Measurements from ENCODE around the gene TMEM165.

- TF ChIP-seq ATF2 (CRISPR knock-in tag; IDR thresholded peaks at IDR 0.05) (no peak), ZNF121 (CRISPR knock-in tag; conservative IDR thresholded peaks at IDR 0.05) (no peak), CTCF (IDR thresholded peaks at IDR 0.05 in 2 of 3, conservative IDR thresholded peaks at IDR 0.05 in 1 of 3; ENCODE audit: insufficient read depth in 2 of 3, low read depth in 1 of 3, low read length in 3 of 3) (no peak), CREB1 (IDR thresholded peaks at IDR 0.05) (no peak), CREB1 (CRISPR knock-in tag; IDR thresholded peaks at IDR 0.05) (no peak), ZNF175 (CRISPR knock-in tag; IDR thresholded peaks at IDR 0.05; ENCODE audit: low read depth) (no peak), CEBPB (tag; IDR thresholded peaks at IDR 0.05) (no peak), STAT6 (CRISPR knock-in tag; IDR thresholded peaks at IDR 0.05) (no peak), RAD51 (IDR thresholded peaks at IDR 0.05; ENCODE audit: borderline replicate concordance, low read depth) (no peak), E2F1 (CRISPR knock-in tag; IDR thresholded peaks at IDR 0.05) (no peak), BDP1 (IDR thresholded peaks at IDR 0.05; ENCODE audit: insufficient read depth, insufficient read length) (no peak), POLR2A (conservative IDR thresholded peaks at IDR 0.05) (no peak), ZBTB33 (CRISPR knock-in tag; IDR thresholded peaks at IDR 0.05) (no peak), SMC3 (conservative IDR thresholded peaks at IDR 0.05; ENCODE audit: insufficient read depth, low read depth, low read length) (no peak), ZBTB26 (CRISPR knock-in tag; IDR thresholded peaks at IDR 0.05) (no peak)
Measured at GRCh38 chr4:55359397-55359916, 36.3 kb upstream of the TMEM165 start.
